Peyer's patch (tissue), 4 donors: ENCODE results near the gene BTG1. TPM values are rescaled to one million over a fixed set of nuclear protein-coding genes. Genes with fewer than 3 reads are reported as not detected.

Experiments used
- DNase-seq, 3 donors: peaks; one replicate each; pipeline ENCODE4 v3.0.0-alpha.2; 2017 to 2019
- H3K27ac ChIP-seq, 4 donors: fragments of 200-600 bp; sonication (generic); one replicate each; pipeline ENCODE4 v1.5.1; 2016 to 2019
- H3K27me3 ChIP-seq, 2 donors: fragments of 200-600 bp; sonication (generic); one replicate each; pipeline ENCODE4 v1.5.1; 2019
- H3K36me3 ChIP-seq, 3 donors: fragments of 200-600 bp; sonication (generic); one replicate each; pipeline ENCODE4 v1.5.1; 2016 to 2019
- H3K4me1 ChIP-seq, 4 donors: fragments of 200-600 bp; sonication (generic); one replicate each; pipeline ENCODE4 v1.5.1; 2016 to 2019
- H3K4me3 ChIP-seq, 4 donors: fragments of 200-600 bp; sonication (generic); 1 replicate in 3 of 4; 2 replicates in 1 of 4; pipeline ENCODE4 v1.5.1; 2016 to 2019; ENCODE audit warnings: mild to moderate bottlenecking in 1 of 4
- H3K9me3 ChIP-seq, 4 donors: fragments of 200-600 bp; sonication (generic); one replicate each; pipeline ENCODE4 v1.5.1; 2016 to 2019; ENCODE audit warnings: mild to moderate bottlenecking in 1 of 4
- CTCF ChIP-seq, 6 experiments: fragments of 450-650 bp in 4 of 6; fragments of 200-600 bp in 2 of 6; sonication (generic) in 1 of 6; IDR thresholded peaks; one replicate each; pipeline ENCODE4 v1.5.1; 2017 to 2019; ENCODE audit warnings: antibody characterized with exemption in 6 of 6, mild to moderate bottlenecking in 3 of 6, moderate library complexity in 1 of 6
- POLR2A ChIP-seq, 2 donors: fragments of 450-650 bp; IDR thresholded peaks; one replicate each; pipeline ENCODE4 v1.5.1; 2017; ENCODE audit warnings: antibody characterized with exemption in 2 of 2, mild to moderate bottlenecking in 2 of 2, moderate library complexity in 2 of 2
- total RNA-seq, 4 donors: library from RNA; depleted of rRNA; stranded (reverse); fragments of >200 nt; gene quantifications; one replicate each; pipeline ENCODE4 v1.1.0, GENCODE V29; 2016

The BTG1 gene
- total RNA-seq, 4 donors from 2014 or later = 49.2 to 111 (median 69.2) TPM

GRCh38 chr12:92141591-92142121 lies 4.0 kb downstream of the BTG1 start:
- no peak for DNase-seq
- H3K9me3 ChIP-seq = no peaks in the 10 kb centered on the region
- peak overlapping the region; percentile 62 to 96 (median 88) for H3K4me3 ChIP-seq
- H3K36me3 ChIP-seq = peaks cover 0 to 21% (median 0%) of the 10 kb centered on the region in 3 donors
- H3K27me3 ChIP-seq = no peaks in the 10 kb centered on the region
- H3K4me1 ChIP-seq = peaks cover 0 to 27% (median 0%) of the 10 kb centered on the region in 4 donors
- TF ChIP-seq POLR2A (IDR thresholded peaks at IDR 0.05) = no peak
- no peak for TF ChIP-seq CTCF (IDR thresholded peaks at IDR 0.05)
- peak overlapping the region; percentile 96 to 99 (median 98) for H3K27ac ChIP-seq

DNA sequence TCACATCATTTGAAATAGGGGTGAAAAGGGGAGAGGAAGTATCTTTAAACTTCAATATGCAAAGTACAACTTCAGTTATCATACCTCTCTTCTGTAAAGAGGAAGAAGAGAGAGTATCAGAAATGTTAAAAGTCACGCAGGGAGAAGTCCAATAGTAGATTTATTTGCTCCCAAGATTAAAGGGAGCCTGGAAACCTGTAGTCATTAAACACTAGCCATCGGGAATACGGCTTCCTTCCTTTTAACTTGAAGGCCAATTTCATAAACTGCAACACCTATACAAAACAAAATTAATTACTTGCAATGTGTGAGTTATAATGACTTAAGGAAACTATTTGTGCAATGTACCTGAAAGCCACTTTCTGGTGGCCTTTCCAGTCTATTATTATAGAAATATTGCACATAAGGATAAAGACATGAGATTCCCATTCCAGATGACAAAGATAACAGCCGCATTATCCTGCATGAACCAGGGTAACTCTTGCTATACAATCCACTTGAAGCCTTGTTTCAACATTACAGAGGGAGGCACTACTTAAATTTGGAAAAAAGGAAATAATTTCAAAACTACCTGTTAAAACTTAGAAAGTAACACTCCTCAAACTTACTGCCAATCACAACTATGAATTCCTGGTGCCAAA lies 4.6 kb downstream of the BTG1 start:
- no peak for DNase-seq
- H3K4me3 ChIP-seq = peak overlapping the region; percentile 62 to 96 (median 88)
- H3K4me1 ChIP-seq = peaks cover 0 to 30% (median 2%) of the 10 kb centered on the region in 4 donors
- peaks cover 0 to 21% (median 0%) of the 10 kb centered on the region in 3 donors for H3K36me3 ChIP-seq
- H3K27me3 ChIP-seq = no peaks in the 10 kb centered on the region
- TF ChIP-seq CTCF (IDR thresholded peaks at IDR 0.05) = no peak
- TF ChIP-seq POLR2A (IDR thresholded peaks at IDR 0.05) = no peak
- no peaks in the 10 kb centered on the region for H3K9me3 ChIP-seq
- H3K27ac ChIP-seq = peak overlapping the region; percentile 96 to 99 (median 98)

- Histone ChIP-seq H3K9me3 (no peaks in the 10 kb centered on the region), H3K27me3 (no peaks in the 10 kb centered on the region), H3K4me1 (peaks cover 0 to 38% (median 6%) of the 10 kb centered on the region in 4 donors), H3K27ac (peak overlapping the region; percentile 96 to 99 (median 98)), H3K36me3 (peaks cover 0 to 21% (median 0%) of the 10 kb centered on the region in 3 donors), H3K4me3 (peak overlapping the region; percentile 62 to 96 (median 88))
- DNase-seq = no peak
- no peak for TF ChIP-seq POLR2A (IDR thresholded peaks at IDR 0.05)
- TF ChIP-seq CTCF (IDR thresholded peaks at IDR 0.05) = no peak
Observed at GRCh38 chr12:92140156-92140555, 5.5 kb downstream of the BTG1 start.

DNA sequence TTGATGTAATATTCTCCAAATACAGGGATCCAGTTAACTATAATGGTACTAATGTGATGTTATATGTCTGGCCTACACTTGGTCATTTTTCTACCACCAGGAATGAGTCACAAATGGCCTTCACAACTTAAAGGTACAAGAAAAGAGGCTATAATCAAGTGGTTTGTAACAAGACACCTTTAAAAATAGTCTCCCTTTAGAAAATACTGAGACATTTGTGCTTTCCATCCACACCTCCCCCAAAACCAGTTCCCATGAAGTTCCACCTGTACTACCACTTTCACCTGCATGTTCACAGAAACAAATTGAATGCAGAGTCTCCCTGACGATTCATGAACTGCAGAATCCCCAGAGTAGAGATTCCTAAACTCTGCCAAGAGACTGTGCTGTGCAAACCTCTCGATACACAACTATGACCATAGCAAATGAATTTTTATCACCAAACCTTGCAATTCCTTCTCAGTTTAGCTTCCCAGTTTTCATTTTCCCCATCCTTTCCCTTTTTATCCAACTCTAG lies 6.0 kb downstream of the BTG1 start:
- no peak for TF ChIP-seq CTCF (IDR thresholded peaks at IDR 0.05)
- no peak for DNase-seq
- no peaks in the 10 kb centered on the region for H3K9me3 ChIP-seq
- H3K4me1 ChIP-seq = peaks cover 0 to 43% (median 8%) of the 10 kb centered on the region in 4 donors
- no peaks in the 10 kb centered on the region for H3K27me3 ChIP-seq
- peak overlapping the region; percentile 62 to 96 (median 88) for H3K4me3 ChIP-seq
- H3K27ac ChIP-seq = peak overlapping the region; percentile 96 to 99 (median 98)
- peaks cover 0 to 21% (median 0%) of the 10 kb centered on the region in 3 donors for H3K36me3 ChIP-seq

- no peak for DNase-seq
- no peaks in the 10 kb centered on the region for H3K27me3 ChIP-seq
- peak overlapping the region; percentile 62 to 96 (median 88) for H3K4me3 ChIP-seq
- no peaks in the 10 kb centered on the region for H3K9me3 ChIP-seq
- peak overlapping the region; percentile 96 to 99 (median 98) for H3K27ac ChIP-seq
- H3K36me3 ChIP-seq = peaks cover 0 to 16% (median 0%) of the 10 kb centered on the region in 3 donors
- peaks cover 0 to 53% (median 12%) of the 10 kb centered on the region in 4 donors for H3K4me1 ChIP-seq
- TF ChIP-seq CTCF (IDR thresholded peaks at IDR 0.05) = no peak
- no peak for TF ChIP-seq POLR2A (IDR thresholded peaks at IDR 0.05)
Observed at GRCh38 chr12:92138626-92139025, 7.0 kb downstream of the BTG1 start.
